Activated CD4-positive, alpha-beta T cell treated with anti-CD3 and anti-CD28 coated beads for 36 hours (primary cell): ENCODE results near the gene CAP2. TPM values are rescaled to one million over a fixed set of nuclear protein-coding genes. Genes with fewer than 3 reads are reported as not detected.
A peak's percentile ranks its signal among the peaks of the same experiment; 100 is the strongest.

Source experiments
- ATAC-seq: fragments of 200-7000 bp; cut with Tn5 transposase; one replicate; pipeline ENCODE4 v1.10.0; 2021; ENCODE audit warnings: mild to moderate bottlenecking, moderate library complexity
- CTCF ChIA-PET: fragments of 350-600 bp; sonication (Branson Sonifier 250); formaldehyde crosslinking; loops from one replicate; lab custom pipeline; 2021; ENCODE audit warnings: antibody characterized with exemption; lab: Charles Lee
- POLR2A ChIA-PET: fragments of 350-600 bp; sonication (Branson Sonifier 250); formaldehyde crosslinking; loops from one replicate; lab custom pipeline; 2021; ENCODE audit warnings: antibody characterized with exemption, inconsistent platforms; lab: Charles Lee
- DNase-seq: peaks from one replicate; pipeline ENCODE4 v3.0.0-alpha.2; 2020
- H3K27ac Mint-ChIP-seq: one replicate; pipeline ENCODE4 v1.8.0; 2021; ENCODE audit warnings: mixed read lengths
- H3K27me3 Mint-ChIP-seq: one replicate; pipeline ENCODE4 v1.8.0; 2021; ENCODE audit warnings: mixed read lengths
- H3K36me3 Mint-ChIP-seq: one replicate; pipeline ENCODE4 v1.8.0; 2021; ENCODE audit warnings: low read depth, mixed read lengths
- H3K4me1 Mint-ChIP-seq: one replicate; pipeline ENCODE4 v1.8.0; 2021; ENCODE audit warnings: mixed read lengths
- H3K4me3 Mint-ChIP-seq: one replicate; pipeline ENCODE4 v1.8.0; 2021; ENCODE audit warnings: mild to moderate bottlenecking, moderate library complexity, mixed read lengths
- H3K9me3 Mint-ChIP-seq: one replicate; pipeline ENCODE4 v1.8.0; 2021; ENCODE audit warnings: low read depth, mixed read lengths
- intact Hi-C, 2 experiments: fragments of 100-400 bp; cut with DNase I in 1 of 2; cut with micrococcal nuclease in 1 of 2; formaldehyde crosslinking; loops; one replicate each; pipeline versions ENCODE4 v1.14.2 to v1.15.1; 2022 to 2024; cut with DNase I, micrococcal nuclease
- total RNA-seq, 2 experiments: library from RNA; stranded (reverse); gene quantifications; one replicate each; pipeline ENCODE4 v1.2.3, GENCODE V29; 2021

Gene CAP2
- total RNA-seq = not detected

- Mint-ChIP-seq H3K27me3 (peaks cover 61% of the 10 kb centered on the region), H3K9me3 (no peaks in the 10 kb centered on the region), H3K4me3 (peak within 1 kb of the TSS; percentile 60), H3K27ac (no peak within 1 kb of the TSS), H3K4me1 (peaks cover 8% of the 10 kb centered on the region), H3K36me3 (no peaks in the 10 kb centered on the region)
- intact Hi-C loops = no loop called here
- ATAC-seq = peak; percentile 30
- CTCF ChIA-PET = no interaction called here
- peak; percentile 10 for DNase-seq
- POLR2A ChIA-PET = no interaction called here
Measured at GRCh38 chr6:17392978-17393891, at the start of gene CAP2. TSS of gene CAP2 (plus strand) at chr6:17393595. CDS start at chr6:17421556, 27,961 bp downstream.

GRCh38 chr6:17347012-17347411, 46.4 kb upstream of the CAP2 start:
- H3K27ac Mint-ChIP-seq = no peak overlapping the region
- H3K9me3 Mint-ChIP-seq = peaks cover 4% of the 10 kb centered on the region
- CTCF ChIA-PET = interaction anchor here (1.1 kb wide), 1 partner anchor 70 kb away, joined by 3 read pairs; no protein-coding TSS in a partner anchor
- H3K27me3 Mint-ChIP-seq = peaks cover 6% of the 10 kb centered on the region
- no peaks in the 10 kb centered on the region for H3K36me3 Mint-ChIP-seq
- ATAC-seq = no peak
- intact Hi-C loops = no loop called here
- no peak overlapping the region for H3K4me3 Mint-ChIP-seq
- no peaks in the 10 kb centered on the region for H3K4me1 Mint-ChIP-seq
- DNase-seq = no peak
- POLR2A ChIA-PET = interaction anchor here (0.7 kb wide), 1 partner anchor 621 kb away, joined by 4 read pairs; no protein-coding TSS in a partner anchor

- CTCF ChIA-PET = no interaction called here
- no peak overlapping the region for H3K4me3 Mint-ChIP-seq
- no peak for DNase-seq
- no peak overlapping the region for H3K27ac Mint-ChIP-seq
- no peaks in the 10 kb centered on the region for H3K9me3 Mint-ChIP-seq
- ATAC-seq = no peak
- POLR2A ChIA-PET = no interaction called here
- H3K36me3 Mint-ChIP-seq = no peaks in the 10 kb centered on the region
- intact Hi-C loops = no loop called here
- no peaks in the 10 kb centered on the region for H3K27me3 Mint-ChIP-seq
- H3K4me1 Mint-ChIP-seq = no peaks in the 10 kb centered on the region
Measured at GRCh38 chr6:17349427-17349826, 44.0 kb upstream of the CAP2 start.

GRCh38 chr6:17352302-17352701, 41.1 kb upstream of the CAP2 start:
- H3K4me1 Mint-ChIP-seq = no peaks in the 10 kb centered on the region
- ChIA-PET POLR2A (no interaction called here), CTCF (no interaction called here)
- no peak overlapping the region for H3K27ac Mint-ChIP-seq
- H3K9me3 Mint-ChIP-seq = no peaks in the 10 kb centered on the region
- H3K4me3 Mint-ChIP-seq = no peak overlapping the region
- ATAC-seq = no peak
- DNase-seq = no peak
- H3K27me3 Mint-ChIP-seq = no peaks in the 10 kb centered on the region
- no peaks in the 10 kb centered on the region for H3K36me3 Mint-ChIP-seq
- intact Hi-C loops = no loop called here

GRCh38 chr6:17353440-17354175, 39.8 kb upstream of the CAP2 start:
- H3K27ac Mint-ChIP-seq = no peak overlapping the region
- no peaks in the 10 kb centered on the region for H3K36me3 Mint-ChIP-seq
- no peaks in the 10 kb centered on the region for H3K9me3 Mint-ChIP-seq
- ChIA-PET CTCF (no interaction called here), POLR2A (no interaction called here)
- DNase-seq = no peak
- intact Hi-C loops = no loop called here
- H3K4me1 Mint-ChIP-seq = no peaks in the 10 kb centered on the region
- no peaks in the 10 kb centered on the region for H3K27me3 Mint-ChIP-seq
- ATAC-seq = no peak
- no peak overlapping the region for H3K4me3 Mint-ChIP-seq

GRCh38 chr6:17354700-17355403, 38.5 kb upstream of the CAP2 start:
- intact Hi-C loops = no loop called here
- POLR2A ChIA-PET = no interaction called here
- Mint-ChIP-seq H3K4me1 (no peaks in the 10 kb centered on the region), H3K27ac (no peak overlapping the region), H3K27me3 (no peaks in the 10 kb centered on the region), H3K9me3 (peaks cover 4% of the 10 kb centered on the region), H3K36me3 (no peaks in the 10 kb centered on the region), H3K4me3 (no peak overlapping the region)
- no peak for ATAC-seq
- no peak for DNase-seq
- CTCF ChIA-PET = interaction anchor here (0.6 kb wide), 1 partner anchor 933 kb away, joined by 4 read pairs; no protein-coding TSS in a partner anchor

- Mint-ChIP-seq H3K4me1 (no peaks in the 10 kb centered on the region), H3K9me3 (peaks cover 4% of the 10 kb centered on the region), H3K27ac (no peak overlapping the region), H3K36me3 (no peaks in the 10 kb centered on the region), H3K27me3 (no peaks in the 10 kb centered on the region), H3K4me3 (no peak overlapping the region)
- ATAC-seq (no peak), DNase-seq (no peak)
- intact Hi-C loops = no loop called here
- ChIA-PET POLR2A (no interaction called here), CTCF (interaction anchor here (0.6 kb wide), 1 partner anchor 934 kb away, joined by 4 read pairs; no protein-coding TSS in a partner anchor)
Measured at GRCh38 chr6:17355404-17355774, 38.0 kb upstream of the CAP2 start.

GRCh38 chr6:17358515-17358914, 34.9 kb upstream of the CAP2 start:
- Mint-ChIP-seq H3K27ac (no peak overlapping the region), H3K9me3 (peaks cover 4% of the 10 kb centered on the region), H3K36me3 (no peaks in the 10 kb centered on the region), H3K4me3 (no peak overlapping the region), H3K27me3 (no peaks in the 10 kb centered on the region), H3K4me1 (no peaks in the 10 kb centered on the region)
- DNase-seq = no peak
- intact Hi-C loops = no loop called here
- no peak for ATAC-seq
- ChIA-PET POLR2A (no interaction called here), CTCF (no interaction called here)

- ATAC-seq (no peak), DNase-seq (no peak)
- H3K27me3 Mint-ChIP-seq = no peaks in the 10 kb centered on the region
- ChIA-PET POLR2A (no interaction called here), CTCF (no interaction called here)
- H3K36me3 Mint-ChIP-seq = no peaks in the 10 kb centered on the region
- intact Hi-C loops = no loop called here
- no peak overlapping the region for H3K27ac Mint-ChIP-seq
- no peak overlapping the region for H3K4me3 Mint-ChIP-seq
- no peaks in the 10 kb centered on the region for H3K4me1 Mint-ChIP-seq
- H3K9me3 Mint-ChIP-seq = peaks cover 4% of the 10 kb centered on the region
Measured at GRCh38 chr6:17360564-17360963, 32.8 kb upstream of the CAP2 start.

GRCh38 chr6:17361013-17361412, 32.4 kb upstream of the CAP2 start:
- no peak overlapping the region for H3K27ac Mint-ChIP-seq
- DNase-seq (no peak), ATAC-seq (no peak)
- H3K4me3 Mint-ChIP-seq = no peak overlapping the region
- H3K36me3 Mint-ChIP-seq = no peaks in the 10 kb centered on the region
- ChIA-PET CTCF (no interaction called here), POLR2A (no interaction called here)
- no peaks in the 10 kb centered on the region for H3K4me1 Mint-ChIP-seq
- peaks cover 4% of the 10 kb centered on the region for H3K9me3 Mint-ChIP-seq
- intact Hi-C loops = no loop called here
- H3K27me3 Mint-ChIP-seq = no peaks in the 10 kb centered on the region

- ChIA-PET POLR2A (no interaction called here), CTCF (no interaction called here)
- intact Hi-C loops = no loop called here
- Mint-ChIP-seq H3K36me3 (no peaks in the 10 kb centered on the region), H3K27me3 (no peaks in the 10 kb centered on the region), H3K27ac (no peak overlapping the region), H3K4me1 (no peaks in the 10 kb centered on the region), H3K9me3 (peaks cover 10% of the 10 kb centered on the region), H3K4me3 (no peak overlapping the region)
- DNase-seq = no peak
- no peak for ATAC-seq
Measured at GRCh38 chr6:17365961-17366360, 27.4 kb upstream of the CAP2 start.
